Measurements from ENCODE around the gene SERPINA1.
"Not testable (repeated sequence)": the region's sequence is repeated elsewhere in the genome, so short reads cannot be mapped to it uniquely, and the experiment has no call there.

SERPINA1 gene

DNA sequence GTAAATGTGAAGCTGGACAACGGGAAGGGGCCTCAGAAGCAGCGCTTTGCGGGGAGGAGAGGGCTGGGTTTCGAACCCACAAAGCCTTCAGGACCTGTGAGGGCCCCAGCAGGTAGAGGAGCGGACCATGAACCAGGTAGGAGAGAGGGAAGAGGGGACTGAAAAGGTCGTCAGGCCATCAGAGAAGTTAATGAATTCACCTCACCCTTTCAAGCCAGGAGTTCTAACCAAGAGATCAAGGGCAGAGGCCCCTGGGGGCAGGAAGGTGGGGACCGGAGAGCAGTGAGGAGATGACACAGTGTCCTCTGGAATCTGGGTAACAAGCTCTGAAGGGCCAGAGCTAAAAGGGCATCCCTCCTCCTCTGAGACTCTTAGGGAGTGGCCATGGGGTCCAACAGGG is 19.4 kb downstream of the SERPINA1 start:
- DNase-seq: no peak

DNA sequence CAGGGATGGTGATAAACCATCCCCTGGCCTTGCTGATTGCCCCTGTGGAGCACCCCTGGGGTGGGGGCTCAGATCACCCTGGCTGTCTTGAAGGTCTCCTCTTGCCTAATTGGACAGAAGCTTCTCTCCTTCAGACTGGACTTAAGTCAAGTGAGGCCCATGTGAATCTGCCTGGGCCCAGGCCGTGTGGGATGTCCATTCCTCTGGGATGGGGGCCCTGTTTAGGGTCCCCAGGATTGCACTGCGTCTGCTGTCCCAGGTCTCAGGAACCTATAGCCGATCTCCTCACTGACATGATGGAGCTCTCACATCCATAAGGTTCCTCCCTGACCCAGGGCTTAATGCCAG is 20.2 kb downstream of the SERPINA1 start:
- no peak for DNase-seq

DNA sequence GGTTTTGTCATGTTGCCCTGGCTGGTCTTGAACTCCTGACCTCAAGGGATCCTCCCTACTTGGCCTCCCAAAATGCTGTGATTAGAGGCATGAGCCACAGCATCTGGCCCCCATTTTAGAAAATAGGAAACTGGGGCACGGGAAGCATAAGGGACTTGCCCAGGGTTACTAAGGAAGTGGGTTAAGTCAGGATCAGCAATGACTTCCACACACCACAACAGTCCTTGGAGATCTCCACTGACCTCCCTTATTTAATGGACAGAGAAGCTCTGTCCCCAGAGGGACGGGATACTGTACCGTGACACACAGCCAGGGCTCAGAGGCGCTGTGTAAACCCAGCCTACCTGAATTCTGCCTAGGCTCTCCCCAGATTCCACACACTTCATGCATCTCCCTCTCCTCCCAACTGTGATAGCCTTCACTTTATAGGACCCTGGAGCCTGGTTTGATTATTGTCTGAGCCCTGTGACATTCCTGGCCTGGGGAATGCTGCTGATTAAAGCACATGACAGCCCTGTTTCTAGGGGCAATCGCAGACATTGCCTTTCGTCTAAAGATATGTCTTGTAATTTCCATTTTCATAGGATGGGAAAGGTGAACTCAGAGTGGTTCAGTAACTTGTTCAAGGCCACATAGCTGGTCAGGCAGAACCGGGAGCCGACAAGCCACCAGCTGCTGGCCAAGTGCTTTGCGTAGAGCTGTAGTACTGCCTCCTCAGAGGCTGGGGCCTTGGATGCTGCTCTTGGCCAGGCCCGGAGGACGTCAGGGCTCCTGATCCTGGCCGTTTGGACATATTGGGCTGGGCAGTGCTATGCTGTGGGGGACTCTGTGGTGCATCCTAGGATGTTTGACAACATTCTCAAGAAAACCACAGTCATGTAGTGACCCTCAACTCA is 20.8 kb downstream of the SERPINA1 start:
- no peak for DNase-seq

DNA sequence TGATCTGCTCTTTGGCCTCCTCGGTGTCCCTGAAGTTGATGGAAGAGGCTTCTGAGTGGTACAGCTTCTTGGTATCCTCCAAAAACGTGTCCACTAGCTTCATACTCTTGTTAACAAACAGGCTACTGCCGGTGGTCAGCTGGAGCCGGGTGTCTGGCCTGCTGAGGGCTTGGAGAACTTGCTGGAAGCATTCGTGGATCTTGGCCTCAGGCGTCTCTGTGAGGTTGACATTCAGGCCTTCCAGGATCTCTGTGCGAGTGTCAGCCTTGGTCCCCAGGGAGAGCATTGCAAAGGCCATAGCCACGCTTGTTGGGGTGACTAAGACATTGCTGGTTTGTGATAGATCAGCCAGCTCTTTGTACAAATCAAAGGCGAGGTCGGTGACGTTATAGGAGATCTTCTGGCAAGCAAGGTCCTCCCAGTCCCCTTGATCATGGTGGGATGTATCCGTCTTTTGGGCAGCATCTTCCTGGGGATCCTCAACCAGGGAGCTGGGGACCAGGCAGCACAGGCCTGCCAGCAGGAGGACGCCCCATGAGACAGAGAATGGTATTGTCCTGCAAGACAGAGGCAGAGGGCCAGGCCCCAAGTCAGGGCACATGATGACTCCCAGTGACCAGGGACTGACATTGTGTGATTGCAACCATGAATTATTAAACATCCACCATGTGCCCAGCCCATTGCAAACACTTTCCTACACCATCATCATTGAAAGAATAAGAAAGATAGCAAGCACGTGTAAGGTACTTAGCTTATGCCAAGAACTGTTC is 22.1 kb downstream of the SERPINA1 start, which contains the start of gene SERPINA2:
SERPINA2 (minus strand) TSS at position 553 of the 770 bp plus-strand sequence.
- no peak for DNase-seq

GRCh38 chr14:94365624-94366023 is 22.8 kb downstream of the SERPINA1 start:
- DNase-seq: no peak

- no peak for DNase-seq
Measured at GRCh38 chr14:94364964-94365363, 23.4 kb downstream of the SERPINA1 start.

DNA sequence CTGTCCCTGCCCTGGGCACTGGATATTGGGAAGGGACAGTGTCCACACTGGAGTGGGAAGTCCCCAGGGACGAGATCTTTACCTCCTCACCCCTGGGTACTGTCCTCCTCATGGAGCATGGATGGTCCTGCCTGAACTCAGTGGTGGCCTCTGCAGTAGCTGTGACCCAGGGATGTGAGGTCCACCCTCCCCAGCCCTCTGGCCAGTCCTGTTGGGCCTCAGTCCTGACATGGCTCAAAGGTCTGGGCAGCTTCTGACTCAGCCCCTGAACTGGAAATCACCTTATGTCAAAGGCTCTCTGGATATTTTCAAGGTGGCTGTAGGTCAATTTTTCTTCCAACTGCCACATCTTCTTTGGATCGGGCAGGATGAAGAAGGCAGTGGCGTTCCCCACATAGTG is 24.4 kb downstream of the SERPINA1 start:
- DNase-seq: no peak

DNA sequence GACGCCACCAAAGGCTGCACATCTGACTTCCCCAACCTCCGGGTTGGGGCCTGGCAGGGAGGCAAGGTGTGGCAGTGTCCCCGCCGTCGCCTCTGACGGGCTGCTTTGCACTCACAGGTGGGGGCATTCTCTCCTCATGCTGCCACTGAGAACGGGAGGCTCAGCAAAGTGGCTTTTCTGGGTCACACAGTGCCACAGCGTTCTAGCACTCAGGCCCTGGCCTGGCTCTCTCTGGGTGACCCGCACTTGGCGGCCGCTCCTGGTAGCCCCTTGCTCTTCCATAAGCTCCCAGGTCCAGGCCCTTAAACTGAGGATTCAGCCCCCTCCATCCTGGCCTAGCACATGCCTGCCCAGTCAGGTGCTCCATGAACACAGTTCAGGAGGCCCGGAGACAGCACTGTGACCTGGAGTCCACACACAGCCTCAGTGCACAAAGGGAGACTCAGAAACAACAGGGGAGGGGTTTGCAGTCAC is 25.2 kb downstream of the SERPINA1 start:
- DNase-seq: no peak

GRCh38 chr14:94362614-94363133 is 25.7 kb downstream of the SERPINA1 start:
- no peak for DNase-seq

- no peak for DNase-seq
Measured at GRCh38 chr14:94361682-94362081, 26.7 kb downstream of the SERPINA1 start.

DNA sequence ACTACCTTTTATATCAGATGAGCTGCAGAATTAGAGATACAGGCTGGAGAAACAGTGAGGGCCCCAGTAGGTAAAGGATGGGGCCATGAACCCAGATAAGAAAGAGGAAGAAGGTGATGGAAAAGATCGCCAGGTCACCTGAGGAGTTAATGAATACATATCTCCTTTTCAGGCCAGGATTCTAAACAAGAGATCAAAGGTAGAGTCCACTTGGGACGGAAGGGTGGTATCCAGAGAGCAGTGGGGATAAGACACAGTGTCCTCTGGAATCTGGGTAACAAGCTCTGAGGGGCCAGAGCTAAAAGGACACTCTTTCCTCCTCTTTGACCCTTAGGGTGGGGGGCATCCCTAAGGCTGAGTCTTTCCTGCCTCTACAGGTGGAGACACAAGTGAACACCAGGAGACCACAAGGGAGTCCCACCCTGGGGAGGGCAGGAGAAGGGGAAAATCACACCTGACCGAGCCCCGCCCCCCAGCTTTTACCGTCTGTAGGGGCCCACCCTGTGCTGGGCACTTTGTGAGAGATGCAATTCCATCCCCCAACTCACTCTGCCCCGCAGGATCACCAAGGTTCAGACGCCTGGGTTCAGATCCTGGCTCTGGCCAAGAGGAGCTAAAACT is 27.3 kb downstream of the SERPINA1 start:
- no peak for DNase-seq

GRCh38 chr14:94357166-94357565 is 31.2 kb downstream of the SERPINA1 start:
- no peak for DNase-seq

DNA sequence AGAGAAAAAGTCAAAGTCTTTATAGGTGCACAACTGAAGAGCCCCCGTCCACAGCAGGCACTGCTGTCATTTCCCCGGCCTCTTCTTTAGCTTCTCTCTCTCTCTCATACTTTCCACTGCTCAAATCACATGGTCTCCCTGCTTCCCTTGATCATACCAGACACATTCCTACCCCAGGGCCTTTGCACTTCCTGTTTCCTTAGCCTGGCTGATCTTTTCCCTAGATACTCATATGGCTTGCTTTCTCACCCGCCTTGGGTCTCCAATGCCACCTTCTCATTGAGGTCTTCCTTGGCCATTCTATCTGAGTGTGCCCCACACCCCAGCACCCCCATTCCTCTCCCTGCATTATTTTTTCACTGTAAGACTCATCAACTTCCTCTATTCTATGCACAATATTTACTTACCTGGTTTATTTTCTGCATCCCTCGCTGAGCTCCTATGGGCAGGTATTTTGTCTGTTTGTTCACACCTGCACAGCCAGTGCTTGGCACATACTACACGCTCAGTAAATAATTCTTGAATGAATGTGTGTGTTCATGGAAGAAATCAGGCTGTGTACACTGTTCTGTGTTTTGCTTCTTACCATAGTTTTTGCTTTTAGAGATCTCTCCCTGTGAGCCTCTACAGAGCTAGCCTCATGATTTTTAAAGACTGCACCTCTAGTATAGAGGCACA is 31.9 kb downstream of the SERPINA1 start:
- DNase-seq: no peak

DNA sequence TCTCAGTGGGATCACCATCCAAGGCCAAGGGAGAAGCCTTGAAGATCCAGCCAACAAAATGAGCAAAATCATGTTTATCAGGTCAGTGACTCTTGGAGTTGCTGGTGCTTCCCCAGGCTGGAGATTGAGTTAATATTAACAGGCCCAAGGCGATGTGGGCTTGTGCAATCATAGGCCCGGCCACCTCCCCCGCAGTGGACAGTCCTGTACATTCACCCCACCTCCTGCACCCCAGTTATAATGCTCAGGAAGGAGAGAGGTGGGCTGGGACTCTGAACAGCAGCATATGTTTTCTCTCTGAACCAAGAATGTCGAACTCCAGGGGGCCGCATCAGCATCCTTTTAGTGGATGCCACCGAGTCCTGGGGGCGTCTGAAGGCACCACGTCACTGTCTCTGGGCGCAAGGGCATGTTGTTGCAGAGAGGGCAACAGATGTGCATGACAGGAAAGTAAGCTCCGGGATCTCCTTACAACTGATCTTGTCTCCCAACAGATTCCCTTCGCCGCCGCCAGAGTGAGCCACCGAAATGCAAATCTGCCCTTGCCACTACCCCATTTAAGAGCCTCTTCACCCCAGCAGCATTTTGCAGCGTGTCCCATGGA is 33.1 kb downstream of the SERPINA1 start:
- no peak for DNase-seq

DNA sequence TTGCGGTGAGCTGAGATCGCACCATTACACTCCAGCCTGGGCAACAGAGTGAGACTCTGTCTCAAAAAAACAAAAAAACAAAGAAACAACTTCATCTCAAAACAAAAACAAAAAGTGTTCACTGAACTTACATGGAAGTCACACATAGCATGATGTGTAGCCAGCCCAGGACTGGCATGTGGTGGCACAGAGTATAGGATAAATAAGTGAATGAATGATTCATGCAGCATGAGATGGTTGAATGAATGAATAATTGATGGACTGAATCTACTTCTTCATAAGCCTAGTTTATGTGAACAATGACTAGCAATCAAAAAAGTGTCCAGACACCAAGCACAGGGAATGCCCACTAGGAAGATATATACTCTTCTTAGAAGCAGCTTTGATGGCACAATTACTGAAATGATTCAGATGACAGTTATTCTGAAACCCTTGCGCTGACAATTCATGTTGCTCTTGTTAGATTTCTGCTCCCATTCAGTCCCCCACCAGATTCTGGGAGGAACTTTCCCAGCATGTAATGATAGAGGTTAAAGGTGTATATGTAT is 33.7 kb downstream of the SERPINA1 start:
- DNase-seq: no peak

DNA sequence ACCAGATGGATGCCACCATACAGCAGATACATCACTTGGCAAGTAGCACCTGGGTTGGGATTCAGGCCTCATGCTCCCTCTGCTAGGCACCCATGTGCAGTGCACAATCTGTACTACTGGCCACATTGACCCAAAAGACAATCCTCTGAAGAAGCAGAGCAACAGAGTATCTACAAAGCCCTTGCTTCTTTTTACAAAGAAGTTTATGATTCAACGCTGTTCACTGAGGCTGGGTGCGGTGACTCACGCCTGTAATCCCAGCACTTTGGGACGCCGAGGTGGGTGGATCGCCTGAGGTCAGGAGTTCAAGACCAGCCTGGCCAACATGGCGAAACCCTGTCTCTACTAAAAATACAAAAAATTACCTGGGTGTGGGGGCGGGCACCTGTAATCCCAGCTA is 34.2 kb downstream of the SERPINA1 start:
- DNase-seq: not testable (repeated sequence)

- no peak for DNase-seq
Measured at GRCh38 chr14:94349276-94349675, 39.1 kb downstream of the SERPINA1 start.

- DNase-seq: no peak
Measured at GRCh38 chr14:94348836-94349235, 39.6 kb downstream of the SERPINA1 start.

DNA sequence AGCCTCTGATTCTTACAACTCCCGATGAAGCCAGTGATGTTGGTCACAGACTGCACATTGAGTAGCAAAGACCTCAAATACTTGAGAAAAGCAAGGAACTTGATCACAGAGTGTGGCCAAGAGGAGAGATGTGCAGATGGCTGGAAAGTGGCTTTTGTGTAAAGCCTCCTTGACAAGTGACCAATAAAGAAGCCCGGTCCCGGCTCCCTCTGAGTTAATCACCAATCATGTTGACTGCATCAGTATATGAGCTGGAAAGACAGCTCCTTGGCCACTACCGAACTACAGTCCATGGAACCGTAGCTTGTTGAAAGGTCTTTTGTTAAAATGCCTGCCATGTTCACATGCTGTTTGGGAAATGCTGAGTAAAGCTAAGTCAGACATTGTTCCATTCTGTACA is 41.6 kb downstream of the SERPINA1 start:
- DNase-seq: no peak

- DNase-seq: not testable (repeated sequence)
Measured at GRCh38 chr14:94346065-94346786, 42.2 kb downstream of the SERPINA1 start.
